GM19397 (cell line): ENCODE measurements around the gene RAP2A.

Experiments
- ATAC-seq: cut with Tn5 transposase; IDR thresholded peaks from one replicate; pipeline ENCODE4 v1.9.1; 2021; ENCODE audit warnings: mild to moderate bottlenecking, moderate library complexity; ENCODE audit not compliant: unreplicated experiment

The RAP2A gene

DNA sequence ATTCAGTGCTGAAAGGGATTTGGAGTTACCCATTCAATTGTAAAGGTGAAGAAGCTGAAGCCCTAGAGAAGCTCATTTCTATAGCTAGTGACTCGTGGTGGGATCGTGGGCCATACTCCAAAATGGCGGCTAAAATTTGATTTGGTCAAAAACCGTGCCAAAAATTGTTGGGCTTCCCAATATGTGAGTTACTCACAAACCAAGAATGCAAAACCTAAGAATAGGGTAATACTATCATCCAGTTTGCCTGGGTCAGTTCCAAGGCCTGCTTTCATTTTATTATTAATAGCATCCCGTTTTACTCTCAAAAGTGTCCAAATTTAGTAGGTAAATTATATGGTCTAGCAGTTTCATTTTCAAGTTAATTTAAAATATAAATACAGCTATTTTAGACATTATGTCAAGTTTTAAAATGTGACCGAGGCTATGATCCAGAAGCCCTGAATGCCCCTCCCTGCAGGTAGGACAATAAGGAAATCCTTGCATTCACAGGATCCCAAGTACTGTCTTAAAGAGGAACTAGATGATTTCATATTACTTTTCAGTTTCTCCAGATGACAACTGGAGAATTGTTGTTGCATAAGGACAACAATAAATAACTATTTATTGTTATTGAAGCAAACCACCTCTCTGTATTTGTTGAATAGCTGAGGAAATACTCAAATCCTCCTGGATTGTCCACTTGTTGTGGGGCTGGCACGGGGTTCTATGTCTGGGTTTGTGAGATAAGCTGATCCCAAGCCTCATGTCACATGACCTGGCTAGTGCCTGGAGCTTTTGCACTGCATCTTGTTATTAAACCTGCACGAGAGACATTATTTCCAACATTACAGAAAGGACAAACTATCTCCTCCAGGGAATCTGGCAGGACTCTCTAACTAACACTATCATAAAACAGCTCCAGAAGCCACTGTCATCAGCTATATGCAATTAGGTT, 11.6 kb upstream of the RAP2A start:
- ATAC-seq: no peak

DNA sequence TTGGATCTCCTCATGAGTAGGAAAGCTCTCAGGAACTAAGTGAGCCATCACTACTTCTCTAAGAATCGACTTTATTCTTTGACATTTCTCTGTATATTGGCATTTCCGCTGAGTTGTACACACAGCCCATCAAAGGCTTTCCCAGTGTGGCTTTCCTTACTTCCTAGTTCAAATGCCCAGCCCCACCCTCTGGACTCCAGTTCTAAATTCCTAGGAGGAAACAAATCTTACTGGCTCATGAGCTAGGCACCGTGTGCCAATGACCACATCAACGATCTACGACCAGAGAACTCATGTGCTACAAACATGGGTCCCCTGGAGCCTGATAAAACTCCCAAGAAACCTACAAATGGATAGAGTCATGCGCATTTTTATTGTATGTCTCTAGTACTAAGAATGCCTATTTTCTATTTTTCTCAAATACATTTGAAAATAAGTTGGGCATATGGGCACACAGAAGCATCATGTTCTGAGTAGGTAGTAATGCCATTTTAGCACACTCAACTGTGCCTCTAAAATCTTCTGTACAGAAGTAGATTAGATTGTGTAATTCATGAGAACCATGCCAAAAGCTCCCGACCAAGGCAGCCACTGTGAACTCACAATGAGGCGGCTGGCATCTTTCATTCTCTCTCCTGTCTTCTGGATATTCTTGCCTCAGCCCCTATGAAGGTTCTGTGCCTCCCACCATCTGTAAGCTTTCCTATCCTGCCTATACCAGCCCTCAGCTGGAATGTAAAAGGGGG, 10.5 kb upstream of the RAP2A start:
- no peak for ATAC-seq

DNA sequence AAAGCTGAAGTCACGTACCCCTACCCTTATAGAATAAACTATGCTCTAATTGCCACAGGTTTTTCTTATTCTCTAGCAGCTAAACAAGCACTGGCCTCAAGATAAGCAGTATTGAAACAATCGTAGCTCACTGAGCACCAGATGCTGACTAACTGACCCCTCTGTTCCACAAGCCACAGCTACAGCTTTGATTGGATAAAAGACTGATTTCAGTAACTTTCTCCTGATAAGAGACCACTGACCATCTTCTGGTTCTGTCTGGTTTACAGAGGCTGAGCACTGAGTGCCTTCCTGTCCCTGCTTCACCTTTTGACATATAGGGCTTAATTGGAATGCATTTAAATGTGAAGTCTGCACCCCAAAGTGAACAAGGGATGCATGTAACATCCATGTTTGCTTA, 8.4 kb upstream of the RAP2A start:
- no peak for ATAC-seq

DNA sequence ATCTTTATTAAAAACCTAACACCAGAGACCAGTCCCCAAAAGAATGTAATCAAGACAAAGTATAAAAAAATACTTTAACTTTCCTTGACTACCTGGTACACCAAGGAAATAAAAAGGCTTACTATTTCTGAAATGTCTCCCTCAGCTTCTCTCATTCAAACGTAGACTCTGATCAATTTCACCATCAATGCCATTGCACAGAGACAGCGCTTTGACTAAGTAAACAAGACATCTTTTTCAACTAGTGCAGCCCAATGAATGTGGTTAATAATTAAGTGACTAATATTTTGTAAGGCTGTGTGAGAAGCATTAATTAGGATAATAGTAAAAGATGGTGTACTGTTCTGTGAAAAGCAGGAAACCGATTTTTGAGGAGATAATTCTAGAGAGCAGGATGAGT, 7.3 kb upstream of the RAP2A start:
- ATAC-seq: no peak

DNA sequence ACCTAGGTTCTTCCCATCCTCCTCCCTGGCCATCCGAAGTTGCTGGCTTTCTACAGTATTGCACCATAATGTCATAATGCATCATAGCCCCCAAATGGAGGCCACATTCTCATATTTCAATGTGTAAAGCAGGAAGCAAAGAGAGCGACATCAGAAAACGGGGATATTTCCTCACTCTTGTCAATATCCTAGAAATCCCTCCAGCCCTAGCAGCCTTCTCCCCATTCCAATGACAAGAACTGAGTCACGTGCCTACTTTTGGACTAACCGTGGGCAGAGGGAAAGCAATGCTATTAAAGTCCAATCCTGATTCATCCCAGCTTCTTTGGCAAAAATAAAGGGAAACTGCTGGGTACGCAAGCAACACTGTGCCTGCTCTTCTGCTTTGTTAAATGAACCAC, 4.3 kb upstream of the RAP2A start:
- no peak for ATAC-seq

DNA sequence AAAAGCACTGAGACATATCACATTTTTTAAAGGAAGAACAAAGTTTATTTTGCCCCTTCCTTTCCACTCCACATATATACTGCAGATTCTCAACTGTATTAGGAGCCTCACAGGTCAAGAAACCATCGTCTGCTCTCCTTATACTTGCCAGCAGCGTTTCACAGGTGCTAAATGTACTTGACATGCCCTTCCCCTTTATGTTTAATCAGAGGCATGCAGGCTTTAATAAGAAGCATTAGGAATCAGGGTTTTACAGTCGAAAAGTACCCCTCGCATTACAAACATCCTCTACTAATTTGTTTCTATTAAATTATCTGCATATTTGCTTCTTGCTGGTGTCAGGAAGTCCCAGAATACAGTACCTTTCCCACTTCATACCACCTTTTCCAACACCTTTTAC, 3.7 kb upstream of the RAP2A start:
- no peak for ATAC-seq

DNA sequence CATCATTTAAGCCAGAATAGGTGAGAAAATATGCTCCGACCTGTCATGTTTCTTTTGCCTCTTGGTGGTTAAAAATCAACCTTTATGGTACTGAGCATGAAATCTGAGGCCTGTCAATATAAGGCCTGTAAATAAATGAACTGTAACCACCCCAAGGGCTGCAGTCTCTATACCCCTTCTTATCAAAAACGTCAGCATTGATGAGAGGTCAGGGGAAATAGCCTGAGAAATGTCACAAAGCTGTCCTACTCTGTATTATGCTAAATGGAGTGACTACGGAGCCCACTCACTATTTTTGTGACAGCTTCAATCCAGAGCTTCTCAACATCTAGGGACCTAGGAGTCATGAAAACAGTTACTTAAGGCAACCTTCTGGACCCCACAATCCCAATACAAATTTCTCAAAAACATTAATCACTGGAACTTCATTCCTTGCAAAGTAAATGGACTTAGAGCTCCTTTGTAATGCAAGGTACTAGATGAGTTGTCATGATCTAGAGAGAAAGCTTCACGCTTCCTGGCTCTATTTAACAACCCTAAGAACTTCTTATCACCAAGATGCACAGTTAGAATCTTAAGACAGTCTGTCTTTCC, 2.7 kb upstream of the RAP2A start:
- no peak for ATAC-seq

DNA sequence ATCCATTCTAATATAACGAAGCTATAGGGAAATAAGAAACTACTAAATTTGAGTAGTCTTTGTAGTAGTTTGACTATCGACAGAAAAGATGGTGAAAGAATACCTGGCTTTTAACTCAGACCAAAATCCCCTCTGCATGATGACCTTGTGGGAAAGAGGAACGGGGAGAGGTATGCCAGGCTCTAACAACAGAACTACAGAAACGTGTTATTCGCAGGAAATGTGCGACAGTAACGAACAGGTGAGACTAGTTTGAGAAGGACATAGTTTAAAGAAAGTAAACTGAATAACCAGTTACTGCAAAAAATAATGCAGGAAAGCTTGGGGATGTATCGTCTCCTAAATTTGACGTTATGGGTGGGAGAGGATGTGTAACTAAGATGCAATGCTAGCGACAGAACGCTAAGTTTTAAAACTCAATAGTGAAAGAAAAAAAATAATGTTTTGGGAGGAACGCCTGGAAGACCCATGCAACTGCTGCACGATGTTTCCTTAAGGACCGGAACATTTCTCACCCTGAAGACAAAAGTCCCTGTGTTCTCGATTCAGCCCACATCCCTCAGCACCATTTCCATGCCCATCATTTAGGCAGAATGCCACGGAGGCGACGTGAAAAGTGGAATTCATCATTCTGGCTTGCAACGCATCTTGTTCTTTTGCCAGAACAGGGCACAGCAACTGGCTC, 1.6 kb upstream of the RAP2A start:
- ATAC-seq: no peak

DNA sequence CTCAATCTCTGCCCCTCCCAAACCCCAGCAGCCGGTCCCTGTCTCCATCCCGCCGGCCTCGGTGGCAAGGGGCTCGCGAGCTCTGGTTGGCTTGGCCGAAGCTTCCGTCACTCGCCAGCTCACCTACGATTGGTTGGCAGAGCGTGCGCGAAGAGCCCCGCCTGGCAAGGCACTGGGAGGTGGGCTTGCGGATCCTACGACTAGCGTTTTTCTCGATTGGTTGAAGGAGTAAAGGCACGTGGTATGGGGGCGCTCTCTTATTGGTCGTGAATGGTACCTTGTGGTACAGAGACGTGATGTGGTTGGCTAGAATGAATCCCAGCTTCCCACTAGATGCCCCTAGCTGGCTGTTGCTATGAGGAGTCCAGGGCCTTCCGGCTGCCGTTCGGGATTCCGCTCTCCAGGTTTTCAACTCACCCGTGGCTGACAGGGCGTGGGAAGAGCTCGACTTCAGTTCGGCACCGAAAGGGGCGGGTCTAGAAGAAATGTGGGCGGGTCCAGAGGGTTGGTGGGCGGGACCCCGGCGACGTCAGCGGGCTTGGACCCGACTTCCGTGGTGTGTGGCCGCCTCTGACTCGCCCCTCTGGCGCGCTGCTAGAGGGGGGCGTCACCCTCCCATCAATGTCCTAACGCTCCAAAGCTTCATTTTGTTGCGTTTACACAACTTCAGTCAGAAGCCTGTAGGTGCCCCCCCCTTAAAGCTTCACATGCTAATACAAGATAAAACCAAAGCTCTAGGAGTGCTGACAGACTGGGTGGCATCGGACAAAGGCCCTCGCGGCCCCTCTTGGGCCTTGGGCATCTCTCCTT, 847 bp upstream of the RAP2A start:
- peak; percentile 74 for ATAC-seq

DNA sequence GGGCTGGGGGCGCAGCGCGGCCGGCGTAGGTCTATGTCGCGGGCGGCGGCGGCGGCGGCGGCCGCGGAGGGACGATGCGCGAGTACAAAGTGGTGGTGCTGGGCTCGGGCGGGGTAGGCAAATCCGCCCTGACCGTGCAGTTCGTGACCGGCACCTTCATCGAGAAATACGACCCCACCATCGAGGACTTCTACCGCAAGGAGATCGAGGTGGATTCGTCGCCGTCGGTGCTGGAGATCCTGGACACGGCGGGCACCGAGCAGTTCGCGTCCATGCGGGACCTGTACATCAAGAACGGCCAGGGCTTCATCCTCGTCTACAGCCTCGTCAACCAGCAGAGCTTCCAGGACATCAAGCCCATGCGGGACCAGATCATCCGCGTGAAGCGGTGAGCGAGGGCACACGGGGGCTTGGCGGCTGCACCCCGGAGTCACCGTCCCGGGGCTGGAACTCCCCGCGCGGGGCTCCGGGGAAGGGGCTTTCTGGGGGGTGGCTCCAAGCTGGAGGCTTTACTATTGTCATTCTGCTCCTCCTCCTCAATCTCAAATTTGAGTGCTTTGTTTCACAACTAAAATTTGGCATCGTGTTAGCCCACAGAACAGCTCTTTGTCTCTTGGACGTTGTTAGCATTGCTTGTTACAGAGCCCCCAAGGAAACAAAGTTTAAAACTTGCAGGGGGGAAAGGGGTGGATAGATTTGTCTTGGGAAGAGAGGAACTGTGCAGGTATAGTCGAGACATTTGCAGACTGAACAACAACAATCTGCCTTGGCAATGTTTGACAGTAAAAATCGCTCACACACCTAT, 630 bp downstream of the RAP2A start:
- ATAC-seq: peak; percentile 6

DNA sequence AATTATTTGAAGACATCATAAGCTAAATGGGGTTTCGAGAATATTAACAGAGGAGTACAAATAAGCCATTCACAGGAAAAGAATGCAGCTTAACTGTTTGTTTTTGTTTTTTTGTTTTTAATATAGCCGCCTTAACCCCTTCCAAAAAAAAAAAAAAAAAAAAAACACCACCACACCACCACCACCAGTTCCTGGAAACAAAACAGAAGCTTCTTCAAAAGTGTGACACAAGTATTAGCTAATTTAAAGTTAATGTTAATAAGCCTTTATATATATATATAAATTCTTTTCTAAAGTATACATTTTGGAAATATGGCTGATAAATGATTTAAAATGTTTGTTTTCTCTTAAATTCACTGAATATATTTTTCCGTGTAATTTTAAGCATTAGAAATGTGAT, 1.4 kb downstream of the RAP2A start:
- ATAC-seq: no peak

DNA sequence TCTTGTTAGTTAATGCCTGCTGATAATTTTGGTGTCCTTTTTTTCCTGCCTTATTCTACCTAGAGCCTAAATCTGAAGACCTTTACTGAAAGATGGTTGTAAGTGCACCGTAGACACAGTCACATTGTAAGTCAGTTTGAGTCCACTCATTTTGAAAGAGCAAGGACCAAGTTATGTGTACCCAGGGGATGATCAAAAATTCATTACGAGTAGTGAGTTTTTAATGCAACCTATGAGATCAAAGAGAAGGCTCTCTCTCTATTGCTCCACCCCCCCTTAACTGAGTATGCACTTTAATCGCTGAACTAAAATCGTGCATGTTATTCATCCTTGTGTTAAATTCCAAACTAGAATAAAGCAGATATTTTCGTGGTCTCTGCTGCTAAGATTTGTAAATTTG, 1.8 kb downstream of the RAP2A start:
- ATAC-seq: no peak

DNA sequence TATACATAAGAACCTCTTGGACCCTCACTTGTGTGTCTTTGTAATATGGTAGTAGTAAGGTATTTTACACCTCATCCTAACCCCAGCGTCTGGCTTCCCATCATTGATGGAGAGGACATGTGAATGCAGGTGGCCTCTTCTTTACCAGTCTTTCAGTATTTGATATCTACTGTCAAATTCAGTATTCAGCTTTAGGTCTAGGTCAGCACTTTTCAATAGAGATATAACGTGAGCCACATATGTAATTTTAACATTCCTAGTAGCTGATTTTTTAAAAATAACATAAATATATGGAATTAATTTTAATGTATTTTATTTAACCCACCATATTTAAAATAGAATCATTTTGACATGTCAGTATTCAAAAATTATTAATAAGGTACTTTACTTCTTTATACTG, 2.9 kb downstream of the RAP2A start:
- ATAC-seq: no peak

DNA sequence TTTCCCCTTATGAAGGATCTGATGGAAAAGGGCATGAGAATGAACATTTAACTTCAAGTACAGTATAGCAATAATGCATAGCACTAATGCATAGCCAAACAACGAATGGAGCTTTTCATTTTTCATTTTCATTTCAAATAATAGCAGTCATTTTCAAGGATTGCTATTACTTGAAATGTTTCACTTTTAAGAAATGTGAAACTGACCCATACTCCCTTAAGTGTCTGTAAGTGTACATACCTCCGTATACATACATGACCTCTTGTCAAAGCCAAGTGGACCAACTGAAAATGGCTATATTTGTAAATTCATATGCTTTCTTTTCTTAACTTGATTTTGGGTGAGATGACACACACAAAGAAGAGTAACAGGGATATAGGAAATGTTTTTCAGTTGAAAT, 3.8 kb downstream of the RAP2A start:
- ATAC-seq: no peak

DNA sequence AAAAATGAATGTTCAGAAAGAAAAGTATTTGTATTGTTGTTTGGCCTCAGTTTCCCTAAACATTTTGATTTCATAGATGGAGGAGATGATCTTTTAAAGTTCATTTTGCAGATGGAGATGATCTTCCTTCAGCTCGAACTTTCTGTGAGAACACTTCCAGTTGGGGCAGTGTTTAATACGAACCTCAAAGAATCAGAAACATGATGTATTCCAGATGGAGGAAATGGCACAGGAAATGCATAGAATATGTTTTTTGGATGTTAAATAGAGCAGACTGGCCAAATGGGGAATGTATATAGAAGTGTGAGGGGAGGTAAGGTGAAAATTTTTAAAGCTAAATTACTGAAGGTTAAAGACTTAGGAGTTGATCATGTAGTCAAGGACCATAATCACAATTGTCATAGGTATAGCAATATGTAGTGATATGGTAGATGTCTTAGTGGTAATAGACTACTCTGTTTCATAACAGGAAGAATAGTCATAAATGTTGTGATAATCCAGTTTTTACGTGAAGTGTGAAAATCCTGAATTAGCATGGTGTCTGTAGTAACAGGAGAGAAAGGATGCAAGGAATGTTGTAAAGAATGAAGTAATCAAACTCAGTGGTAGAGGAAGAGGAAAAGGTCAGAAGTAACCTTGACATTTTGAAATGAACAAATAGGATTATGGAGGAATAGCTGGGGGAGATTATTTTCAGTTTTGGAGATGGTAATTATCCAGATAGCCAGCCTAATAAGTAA, 5.1 kb downstream of the RAP2A start:
- ATAC-seq: no peak

DNA sequence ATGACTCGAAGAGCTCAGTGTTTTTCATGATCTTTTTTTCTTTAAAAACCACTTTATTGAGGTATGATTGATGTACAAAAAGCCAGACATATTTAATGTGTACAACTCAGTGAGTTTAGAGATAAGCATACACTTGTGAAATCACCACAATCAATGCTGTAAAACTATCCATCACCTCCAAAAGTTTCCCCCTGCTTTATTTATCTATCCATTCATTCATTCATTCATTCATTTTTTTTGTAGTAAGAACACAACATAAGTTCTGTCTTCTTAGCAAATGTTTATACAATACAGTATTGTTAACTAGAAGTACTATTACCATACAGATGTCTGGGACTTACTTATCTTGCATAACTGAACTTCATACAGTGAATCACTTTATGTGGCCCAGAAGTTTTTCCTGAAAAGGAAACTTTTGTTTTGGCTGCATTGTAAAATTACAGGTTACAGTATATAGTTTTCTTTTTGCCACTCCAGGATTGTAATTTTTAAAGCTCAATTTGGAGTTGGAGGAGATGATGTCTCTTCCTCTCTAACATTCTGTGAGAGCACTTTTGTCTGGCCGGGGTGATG, 6.7 kb downstream of the RAP2A start:
- ATAC-seq: no peak

DNA sequence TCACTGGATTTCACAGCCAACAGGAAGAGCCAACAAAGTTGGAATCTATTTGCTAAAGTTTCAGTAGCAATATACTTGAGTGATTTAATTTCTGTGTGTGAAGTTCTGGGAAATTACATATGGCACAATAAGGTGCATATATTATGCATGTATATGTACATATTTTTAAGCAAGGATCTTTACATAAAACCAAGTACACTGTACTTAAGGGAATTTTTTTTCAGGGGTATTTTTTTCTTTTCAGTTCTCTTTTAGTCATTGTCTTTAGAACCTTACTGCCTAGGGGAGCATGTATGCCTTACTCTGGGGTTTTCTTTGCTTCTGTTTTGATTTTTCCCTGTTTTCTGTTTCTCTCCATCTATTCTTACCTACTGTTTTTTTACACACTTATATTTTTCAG, 7.4 kb downstream of the RAP2A start:
- no peak for ATAC-seq

DNA sequence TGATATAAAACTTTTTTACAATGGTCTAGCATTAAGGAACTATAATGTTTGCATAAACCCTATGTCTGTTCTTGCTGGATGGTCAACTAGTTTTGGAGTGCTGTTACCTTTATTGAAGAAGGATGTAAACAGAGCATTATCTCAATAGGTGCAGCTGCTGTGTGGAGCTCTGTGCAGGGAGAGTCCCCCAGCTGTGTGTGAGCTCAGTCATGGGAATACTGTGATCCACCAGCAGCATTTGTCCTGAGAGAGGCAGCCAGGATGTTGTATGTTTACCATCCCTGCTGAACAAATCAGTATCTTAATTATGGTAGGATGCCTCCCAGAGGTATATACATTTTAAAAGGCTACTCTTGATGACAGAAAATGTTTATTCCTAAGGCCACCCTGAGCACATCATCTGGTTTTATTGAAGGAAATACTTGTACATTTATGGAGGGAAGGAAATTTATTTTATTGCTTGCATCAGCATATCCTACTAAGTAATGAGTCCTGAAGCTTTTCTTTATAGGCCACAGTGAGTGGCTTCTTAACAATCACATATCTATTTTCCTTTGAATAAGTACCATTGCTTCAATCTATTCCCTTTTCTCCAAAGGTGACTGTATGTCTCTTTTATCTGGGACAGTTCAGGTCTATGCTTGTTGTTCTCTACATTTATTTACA, 11.7 kb downstream of the RAP2A start:
- no peak for ATAC-seq
